SK-N-MC (cell line): ENCODE results near the gene NUMB.

Experiments
- DNase-seq: peaks from one replicate; pipeline ENCODE4 v3.0.0-alpha.2; 2011; ENCODE audit warnings: low read depth, low spot score
- H3K27ac ChIP-seq: fragments of 200-600 bp; sonication (generic); 2 replicates; pipeline ENCODE4 v1.5.1; 2016; ENCODE audit warnings: mixed run types
- H3K36me3 ChIP-seq: fragments of 200-600 bp; sonication (generic); 2 replicates; pipeline ENCODE4 v1.6.1; 2017; ENCODE audit warnings: antibody characterized with exemption, low read length, mixed read lengths; ENCODE audit not compliant: insufficient read depth
- H3K4me3 ChIP-seq: fragments of 200-600 bp; sonication (generic); 2 replicates; pipeline ENCODE4 v1.5.1; 2016
- H3K9ac ChIP-seq: fragments of 200-600 bp; sonication (generic); 2 replicates; pipeline ENCODE4 v1.8.0; 2017; ENCODE audit warnings: mixed run types, mixed read lengths; ENCODE audit not compliant: insufficient read length
- H3K9me3 ChIP-seq: fragments of 200-600 bp; sonication (generic); 2 replicates; pipeline ENCODE4 v1.6.1; 2017; ENCODE audit warnings: low read depth, mild to moderate bottlenecking, antibody characterized with exemption, low read length, moderate library complexity, mixed read lengths
- EZH2 ChIP-seq: fragments of 200-600 bp; sonication (generic); IDR thresholded peaks from one replicate; pipeline ENCODE4 v1.6.1; 2017; ENCODE audit warnings: antibody characterized with exemption
- FOXP2 ChIP-seq: optimal IDR thresholded peaks from 2 replicates; pipeline ENCODE3; 2011; ENCODE audit warnings: mild to moderate bottlenecking, moderate library complexity; ENCODE audit not compliant: insufficient read depth; ENCODE audit errors: extremely low read length, control extremely low read depth
- POLR2AphosphoS5 ChIP-seq: IDR thresholded peaks from 2 replicates; pipeline ENCODE4 v1.6.1; 2012; ENCODE audit warnings: mild to moderate bottlenecking, low read depth, low read length, borderline replicate concordance

Gene NUMB

DNA sequence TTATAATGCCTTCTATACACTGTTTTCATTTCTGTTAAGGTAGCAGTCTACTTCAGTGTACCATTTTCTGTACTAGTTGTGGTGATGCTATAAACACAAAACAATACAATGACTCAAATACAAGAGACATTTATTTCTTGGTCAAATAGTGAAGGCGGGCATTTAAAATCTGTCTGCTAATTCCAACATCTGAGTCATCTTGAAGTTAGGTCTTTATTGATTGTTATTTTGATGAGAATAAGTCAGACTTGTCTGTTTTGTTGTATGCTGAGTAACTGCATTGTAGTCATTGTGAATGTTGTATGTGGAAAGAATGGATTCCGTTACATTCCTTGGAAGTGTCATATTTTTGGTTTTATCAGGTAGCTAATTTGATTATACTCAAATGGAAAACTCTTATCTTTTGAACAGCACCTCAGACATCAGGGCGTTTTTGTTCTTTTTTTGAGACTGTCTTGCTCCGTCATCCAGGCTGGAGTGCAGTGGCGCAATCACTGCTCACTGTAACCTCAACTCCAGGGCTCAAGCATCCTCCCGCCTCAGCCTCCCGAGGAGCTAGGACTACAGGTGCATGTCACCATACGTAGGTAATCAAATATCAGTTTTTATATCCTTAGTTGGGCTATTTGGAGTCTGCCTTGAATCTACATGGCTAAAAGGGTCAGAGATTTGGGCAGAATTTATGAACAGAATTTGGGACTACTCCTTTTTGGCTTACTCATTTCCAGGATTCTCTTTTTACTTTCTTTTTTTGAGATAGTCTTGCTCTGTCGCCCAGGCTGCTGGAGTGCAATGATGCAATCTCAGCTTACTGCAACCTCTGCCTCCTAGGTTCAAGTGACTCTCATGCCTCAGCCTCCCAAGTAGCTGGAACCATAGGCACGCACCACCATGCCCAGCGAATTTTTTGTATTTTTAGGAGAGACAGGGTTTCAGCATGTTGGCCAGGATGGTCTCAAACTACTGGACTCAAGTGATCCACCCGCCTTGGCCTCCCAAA lies 164.3 kb downstream of the NUMB start:
- H3K9me3 ChIP-seq, result no peaks in the 10 kb centered on the region
- H3K27ac ChIP-seq, result no peak overlapping the region
- no peak overlapping the region for H3K4me3 ChIP-seq
- H3K36me3 ChIP-seq, result peaks cover 5% of the 10 kb centered on the region
- TF ChIP-seq EZH2, result no peak
- TF ChIP-seq FOXP2, result no peak
- no peak for TF ChIP-seq POLR2AphosphoS5
- no peak overlapping the region for H3K9ac ChIP-seq
- no peak for DNase-seq

DNA sequence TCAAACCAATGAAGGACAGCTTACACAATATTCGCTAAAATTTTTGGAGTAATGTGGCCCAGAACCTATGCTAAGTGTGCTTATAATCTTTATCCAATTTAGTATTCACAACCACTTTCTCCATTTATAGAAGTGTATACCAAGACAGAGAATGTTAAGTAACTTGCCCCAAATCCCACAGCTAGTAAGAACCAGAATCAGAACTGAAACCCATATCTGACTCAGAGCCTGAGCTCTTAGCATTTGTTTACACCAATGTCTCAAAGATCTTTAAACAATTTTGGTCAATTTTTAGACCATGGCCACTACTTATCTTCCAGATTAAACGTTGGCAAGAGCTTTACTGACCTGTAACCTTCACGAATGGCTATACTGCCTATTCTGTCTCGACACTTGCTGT lies 168.1 kb downstream of the NUMB start:
- no peak overlapping the region for H3K4me3 ChIP-seq

DNA sequence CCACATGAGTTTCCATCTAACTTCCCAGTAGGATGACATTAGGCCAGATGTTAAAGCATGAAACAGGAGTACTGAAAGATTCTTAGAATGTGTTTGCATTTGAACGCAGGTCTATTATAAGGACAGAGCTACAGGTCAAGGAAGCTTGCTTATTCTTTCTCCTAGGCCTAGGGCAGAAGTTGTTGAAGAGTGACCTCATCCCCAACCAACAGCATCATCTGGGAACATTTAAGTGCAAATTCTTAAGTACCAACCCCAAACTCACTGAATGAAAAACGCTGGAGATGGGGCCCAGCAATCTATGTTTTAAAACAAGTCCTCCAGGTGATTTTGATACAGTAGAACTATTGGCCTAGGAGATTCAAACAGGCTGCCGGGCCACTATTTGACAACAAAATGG lies 168.6 kb downstream of the NUMB start:
- Histone ChIP-seq H3K36me3 (peaks cover 11% of the 10 kb centered on the region), H3K27ac (no peak overlapping the region), H3K9me3 (no peaks in the 10 kb centered on the region), H3K9ac (no peak overlapping the region), H3K4me3 (no peak overlapping the region)
- TF ChIP-seq POLR2AphosphoS5, result no peak
- no peak for TF ChIP-seq EZH2
- no peak for TF ChIP-seq FOXP2
- DNase-seq, result no peak

More for the DNA sequence above, 168.1 kb downstream of the NUMB start:
- DNase-seq, result no peak
- Histone ChIP-seq H3K27ac (no peak overlapping the region), H3K9ac (no peak overlapping the region), H3K9me3 (no peaks in the 10 kb centered on the region), H3K36me3 (peaks cover 11% of the 10 kb centered on the region)
- no peak for TF ChIP-seq POLR2AphosphoS5
- TF ChIP-seq EZH2, result no peak
- no peak for TF ChIP-seq FOXP2

DNA sequence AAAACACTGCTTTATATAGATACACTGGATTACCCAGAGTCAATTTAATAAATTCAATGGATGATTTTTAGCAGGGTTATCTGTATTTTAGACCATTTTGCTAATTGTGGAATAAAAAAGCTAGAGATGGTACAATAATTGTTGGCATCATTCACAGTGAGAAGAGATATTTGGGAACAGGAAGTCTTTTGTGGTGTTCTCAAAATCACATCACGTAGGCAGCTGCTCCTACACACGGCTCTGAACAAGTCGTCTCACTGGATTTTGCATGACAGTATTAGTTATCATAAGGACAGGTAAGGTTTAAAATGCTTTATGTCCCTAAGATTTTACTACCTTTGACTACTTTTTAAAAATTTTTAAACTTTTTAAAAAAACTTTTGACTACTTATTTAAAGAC lies 169.0 kb downstream of the NUMB start:
- no peak overlapping the region for H3K27ac ChIP-seq
- DNase-seq, result no peak
- peaks cover 11% of the 10 kb centered on the region for H3K36me3 ChIP-seq
- TF ChIP-seq FOXP2, result no peak
- no peak for TF ChIP-seq POLR2AphosphoS5
- no peak for TF ChIP-seq EZH2
- H3K9ac ChIP-seq, result no peak overlapping the region
- no peak overlapping the region for H3K4me3 ChIP-seq
- no peaks in the 10 kb centered on the region for H3K9me3 ChIP-seq

DNA sequence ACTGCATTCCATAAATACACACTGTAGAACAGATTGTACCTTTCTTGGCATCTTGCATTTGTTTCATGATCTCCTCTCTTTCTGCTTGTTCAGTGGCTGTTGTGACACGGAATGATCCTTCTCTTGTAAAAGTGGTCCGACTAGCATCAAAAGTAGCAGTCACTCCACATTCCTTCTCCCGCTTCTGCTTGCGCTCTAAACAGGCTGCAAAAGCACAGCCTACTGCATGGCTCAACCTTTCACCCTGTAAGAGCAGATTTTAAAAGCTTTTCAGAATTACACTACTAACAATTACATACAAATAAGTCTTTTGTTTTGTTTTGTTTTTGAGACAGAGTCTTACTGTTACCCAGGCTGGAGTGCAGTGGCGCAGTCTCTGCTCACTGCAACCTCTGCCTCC lies 171.3 kb downstream of the NUMB start:
- peaks cover 26% of the 10 kb centered on the region for H3K36me3 ChIP-seq
- no peak for DNase-seq
- TF ChIP-seq POLR2AphosphoS5 (no peak), FOXP2 (no peak), EZH2 (no peak)
- H3K9ac ChIP-seq, result no peak overlapping the region
- no peak overlapping the region for H3K27ac ChIP-seq
- no peak overlapping the region for H3K4me3 ChIP-seq
- H3K9me3 ChIP-seq, result no peaks in the 10 kb centered on the region

DNA sequence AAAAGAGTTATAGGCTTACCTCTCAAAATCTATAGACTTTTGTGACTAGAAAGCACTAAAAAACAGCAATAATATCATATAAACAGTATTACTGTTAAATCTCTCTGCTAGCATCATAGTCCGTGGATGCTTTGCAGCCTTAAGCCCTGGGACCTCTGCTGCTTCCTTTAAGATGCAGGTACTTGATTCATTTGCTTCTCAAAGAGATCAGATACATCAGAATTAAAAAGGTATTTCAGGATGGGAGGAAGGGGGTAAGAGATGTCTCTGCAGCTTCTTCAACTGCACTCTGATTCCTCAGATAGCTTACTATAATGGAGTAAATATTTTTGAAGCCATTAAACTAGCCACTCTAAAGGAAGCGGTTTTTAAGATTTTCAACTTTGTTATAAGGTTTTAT lies 171.7 kb downstream of the NUMB start:
- H3K9me3 ChIP-seq, result no peaks in the 10 kb centered on the region
- no peak overlapping the region for H3K27ac ChIP-seq
- H3K36me3 ChIP-seq, result peaks cover 30% of the 10 kb centered on the region
- no peak overlapping the region for H3K9ac ChIP-seq
- TF ChIP-seq EZH2 (no peak), POLR2AphosphoS5 (no peak), FOXP2 (no peak)
- H3K4me3 ChIP-seq, result no peak overlapping the region
- no peak for DNase-seq

DNA sequence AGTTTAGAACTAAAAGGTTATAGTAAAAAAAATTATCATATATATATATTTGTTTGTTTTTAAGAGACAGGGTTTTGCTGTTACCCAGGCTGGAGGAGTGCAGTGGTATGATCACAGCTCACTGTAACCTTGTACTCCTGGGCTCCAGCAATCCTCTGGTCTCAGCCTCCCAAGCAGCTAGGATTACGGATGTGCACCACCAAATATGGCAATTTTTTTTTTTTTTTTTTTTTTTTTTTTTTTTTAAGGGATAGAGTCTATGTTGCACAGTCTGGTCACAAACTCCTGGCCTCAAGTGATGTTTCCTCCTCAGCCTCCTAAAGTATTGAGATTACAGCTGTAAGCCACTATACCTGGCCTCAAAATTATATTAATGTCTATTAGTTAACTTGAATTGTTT lies 172.4 kb downstream of the NUMB start:
- TF ChIP-seq EZH2 (no peak), POLR2AphosphoS5 (no peak), FOXP2 (no peak)
- H3K9me3 ChIP-seq, result no peaks in the 10 kb centered on the region
- no peak for DNase-seq
- H3K9ac ChIP-seq, result no peak overlapping the region
- H3K4me3 ChIP-seq, result no peak overlapping the region
- no peak overlapping the region for H3K27ac ChIP-seq
- H3K36me3 ChIP-seq, result peaks cover 30% of the 10 kb centered on the region

DNA sequence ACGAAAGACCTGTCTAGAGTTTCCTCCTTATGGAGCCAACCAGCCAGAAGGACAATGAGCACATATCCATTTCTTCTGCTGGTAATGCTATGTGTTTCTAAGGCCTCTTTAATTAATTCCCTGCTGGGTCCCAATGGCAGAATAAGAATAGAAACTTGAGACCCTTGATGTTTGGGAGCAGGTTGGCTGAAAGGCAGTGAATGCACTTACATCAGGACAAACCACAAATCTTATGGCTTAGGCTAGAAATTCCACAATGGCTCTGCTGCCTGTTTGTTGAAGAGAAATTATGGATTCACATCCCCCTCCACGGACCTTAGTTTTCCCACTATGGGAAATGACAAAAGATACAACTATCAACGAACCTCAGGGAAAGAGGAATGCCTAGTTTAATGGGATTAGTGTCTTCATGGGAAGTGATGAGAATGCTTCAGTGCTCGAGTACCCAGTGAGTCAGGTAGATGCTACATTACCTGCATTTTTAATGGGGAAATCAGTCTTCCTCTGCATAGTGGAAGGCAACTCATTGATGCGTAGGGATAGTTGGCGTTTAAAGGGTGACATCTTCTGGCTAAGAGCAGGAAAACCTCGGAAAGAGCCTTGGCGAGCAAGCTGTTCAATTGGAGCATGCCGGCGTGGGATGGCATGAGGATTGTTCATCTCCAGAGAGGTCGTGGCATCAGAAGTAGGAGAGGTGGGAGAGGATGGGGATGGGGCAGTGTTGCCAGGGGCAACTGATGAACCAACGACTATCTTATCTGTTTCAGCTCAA lies 174.6 kb downstream of the NUMB start:
- no peak overlapping the region for H3K27ac ChIP-seq
- peaks cover 39% of the 10 kb centered on the region for H3K36me3 ChIP-seq

More for the DNA sequence above, 174.6 kb downstream of the NUMB start:
- Histone ChIP-seq H3K9me3 (no peaks in the 10 kb centered on the region), H3K9ac (no peak overlapping the region), H3K4me3 (no peak overlapping the region)
- DNase-seq, result no peak
- TF ChIP-seq EZH2, result no peak
- no peak for TF ChIP-seq POLR2AphosphoS5
- no peak for TF ChIP-seq FOXP2
